Thyroid gland (tissue), 4 donors: ENCODE measurements around the gene LRMDA.

Experiments used
- POLR2A ChIP-seq, 2 donors: fragments of 450-650 bp; IDR thresholded peaks; one replicate each; pipeline ENCODE4 v1.6.1; 2017; ENCODE audit warnings: antibody characterized with exemption in 2 of 2, mild to moderate bottlenecking in 2 of 2, moderate library complexity in 1 of 2
- TF ChIP-seq, protein P1 (sequence below), 6 experiments: fragments of 200-600 bp in 3 of 6; fragments of 450-650 bp in 3 of 6; sonication (generic) in 3 of 6; IDR thresholded peaks; one replicate each; pipeline ENCODE4 v1.5.1; 2016 to 2019; ENCODE audit warnings: antibody characterized with exemption in 6 of 6, mild to moderate bottlenecking in 2 of 6, inconsistent platforms in 1 of 6, moderate library complexity in 1 of 6

DNA sequence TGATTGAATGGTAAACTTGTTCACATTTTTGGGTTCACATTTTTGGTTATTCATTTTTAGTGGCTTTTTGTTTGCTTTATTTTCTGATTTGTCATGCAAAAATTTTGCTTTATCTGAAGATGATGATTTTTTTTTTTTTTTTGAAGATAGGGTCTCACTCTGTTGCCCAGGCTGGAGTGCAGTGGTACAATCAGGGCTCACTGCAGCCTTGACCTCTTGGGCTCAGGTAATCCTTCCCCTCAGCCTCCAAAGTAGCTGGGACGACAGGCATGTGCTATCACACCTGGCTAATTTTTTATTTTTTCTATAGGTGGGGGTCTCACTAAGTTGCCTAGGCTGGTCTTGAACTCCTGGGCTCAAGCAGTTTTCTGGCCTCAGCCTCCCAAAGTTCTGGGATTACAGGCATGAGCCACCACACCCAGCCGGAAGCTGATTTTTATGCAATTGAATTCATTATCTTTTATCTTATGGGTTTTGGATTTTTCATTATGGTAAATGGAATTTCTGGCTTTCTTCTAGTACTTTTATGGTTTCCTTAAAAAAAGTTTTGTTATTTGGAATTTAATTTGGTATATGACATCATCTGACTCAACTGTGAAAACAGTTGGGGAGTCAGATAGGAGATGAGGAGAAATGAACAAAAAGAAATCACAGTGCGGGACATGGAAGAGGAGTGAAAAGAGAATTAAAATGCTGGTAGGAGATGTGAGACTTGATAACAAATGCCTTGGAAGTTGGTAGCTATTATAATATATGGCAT is 158.7 kb downstream of the LRMDA start:
- TF ChIP-seq, protein P1, sequence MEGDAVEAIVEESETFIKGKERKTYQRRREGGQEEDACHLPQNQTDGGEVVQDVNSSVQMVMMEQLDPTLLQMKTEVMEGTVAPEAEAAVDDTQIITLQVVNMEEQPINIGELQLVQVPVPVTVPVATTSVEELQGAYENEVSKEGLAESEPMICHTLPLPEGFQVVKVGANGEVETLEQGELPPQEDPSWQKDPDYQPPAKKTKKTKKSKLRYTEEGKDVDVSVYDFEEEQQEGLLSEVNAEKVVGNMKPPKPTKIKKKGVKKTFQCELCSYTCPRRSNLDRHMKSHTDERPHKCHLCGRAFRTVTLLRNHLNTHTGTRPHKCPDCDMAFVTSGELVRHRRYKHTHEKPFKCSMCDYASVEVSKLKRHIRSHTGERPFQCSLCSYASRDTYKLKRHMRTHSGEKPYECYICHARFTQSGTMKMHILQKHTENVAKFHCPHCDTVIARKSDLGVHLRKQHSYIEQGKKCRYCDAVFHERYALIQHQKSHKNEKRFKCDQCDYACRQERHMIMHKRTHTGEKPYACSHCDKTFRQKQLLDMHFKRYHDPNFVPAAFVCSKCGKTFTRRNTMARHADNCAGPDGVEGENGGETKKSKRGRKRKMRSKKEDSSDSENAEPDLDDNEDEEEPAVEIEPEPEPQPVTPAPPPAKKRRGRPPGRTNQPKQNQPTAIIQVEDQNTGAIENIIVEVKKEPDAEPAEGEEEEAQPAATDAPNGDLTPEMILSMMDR (IDR thresholded peaks at IDR 0.05): no peak
- no peak for TF ChIP-seq POLR2A (IDR thresholded peaks at IDR 0.05)
